DOHH2 (cell line): ENCODE data around the gene FAM89B.

Experiments used
- EZH2phosphoT487 ChIP-seq: fragments of 200-600 bp; sonication (generic); IDR thresholded peaks from 2 replicates; pipeline ENCODE4 v1.6.1; 2017; ENCODE audit warnings: borderline replicate concordance, mild to moderate bottlenecking, antibody characterized with exemption, low read length, moderate library complexity, mixed read lengths
- TF ChIP-seq, protein P1 (sequence below): fragments of 200-600 bp; sonication (generic); IDR thresholded peaks from one replicate; pipeline ENCODE4 v1.5.1; 2014; ENCODE audit warnings: antibody characterized with exemption, mild to moderate bottlenecking, low read depth, low read length; ENCODE audit not compliant: poor library complexity, severe bottlenecking

DNA sequence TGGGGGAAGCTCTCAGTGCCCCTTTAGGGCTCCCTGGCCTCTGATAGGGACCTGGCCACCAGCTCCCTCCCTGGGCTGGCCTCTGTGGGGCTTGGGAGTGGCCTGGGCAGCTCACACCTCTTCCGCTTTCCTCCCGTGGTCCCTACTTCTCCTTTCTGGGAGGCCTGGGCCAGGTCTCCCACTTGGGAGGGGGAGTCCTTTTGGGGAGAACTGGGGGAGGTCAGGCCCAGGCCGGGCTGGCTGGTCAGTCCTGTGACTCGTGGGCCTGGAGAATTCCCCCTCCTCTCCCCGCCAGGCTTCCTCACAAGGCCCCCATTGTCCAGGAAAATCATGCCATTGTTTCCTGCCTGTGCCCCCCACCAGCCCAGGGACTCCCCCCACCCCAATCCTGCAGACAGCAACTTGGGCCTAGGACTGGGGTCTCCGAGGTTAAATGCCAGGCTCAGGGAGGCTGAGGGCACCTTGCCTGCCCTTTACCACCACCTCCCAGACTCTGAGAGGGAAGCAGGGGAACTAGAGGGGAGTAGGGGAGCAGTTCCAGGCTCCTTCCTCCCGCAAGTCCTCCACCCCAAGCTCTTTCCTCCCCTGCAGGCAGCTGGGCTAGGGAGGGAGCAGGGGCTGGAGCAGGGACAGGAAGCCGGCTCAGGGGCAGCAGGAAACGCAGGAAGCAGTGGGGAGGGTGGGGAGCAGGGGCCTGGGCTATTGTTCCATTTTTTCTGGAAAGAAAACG is 38.9 kb downstream of the FAM89B start:
- TF ChIP-seq, protein P1, sequence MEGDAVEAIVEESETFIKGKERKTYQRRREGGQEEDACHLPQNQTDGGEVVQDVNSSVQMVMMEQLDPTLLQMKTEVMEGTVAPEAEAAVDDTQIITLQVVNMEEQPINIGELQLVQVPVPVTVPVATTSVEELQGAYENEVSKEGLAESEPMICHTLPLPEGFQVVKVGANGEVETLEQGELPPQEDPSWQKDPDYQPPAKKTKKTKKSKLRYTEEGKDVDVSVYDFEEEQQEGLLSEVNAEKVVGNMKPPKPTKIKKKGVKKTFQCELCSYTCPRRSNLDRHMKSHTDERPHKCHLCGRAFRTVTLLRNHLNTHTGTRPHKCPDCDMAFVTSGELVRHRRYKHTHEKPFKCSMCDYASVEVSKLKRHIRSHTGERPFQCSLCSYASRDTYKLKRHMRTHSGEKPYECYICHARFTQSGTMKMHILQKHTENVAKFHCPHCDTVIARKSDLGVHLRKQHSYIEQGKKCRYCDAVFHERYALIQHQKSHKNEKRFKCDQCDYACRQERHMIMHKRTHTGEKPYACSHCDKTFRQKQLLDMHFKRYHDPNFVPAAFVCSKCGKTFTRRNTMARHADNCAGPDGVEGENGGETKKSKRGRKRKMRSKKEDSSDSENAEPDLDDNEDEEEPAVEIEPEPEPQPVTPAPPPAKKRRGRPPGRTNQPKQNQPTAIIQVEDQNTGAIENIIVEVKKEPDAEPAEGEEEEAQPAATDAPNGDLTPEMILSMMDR, result no peak
- TF ChIP-seq EZH2phosphoT487, result no peak
